IMR-90 (cell line): Measurements from ENCODE around the gene TRIO. TPM values are rescaled to one million over a fixed set of nuclear protein-coding genes. Genes with fewer than 3 reads are reported as not detected.

ENCODE experiments used
- ATAC-seq: fragments of 200-7000 bp; cut with Tn5 transposase; 2 replicates; pipeline ENCODE4 v1.9.1; 2020; ENCODE audit warnings: low read depth, mild to moderate bottlenecking, moderate library complexity
- BruUV-seq: library from RNA; stranded (reverse); fragments of 400-500 nt; replicated peaks from 2 replicates; lab custom pipeline; 2021; lab: Mats Ljungman, UMichigan
- CTCF ChIA-PET: fragments of 300-600 bp; formaldehyde crosslinking; extraction: SDS; loops from one replicate; lab custom pipeline; 2021; ENCODE audit warnings: antibody characterized with exemption; lab: Yijun Ruan, JAX
- POLR2A ChIA-PET: fragments of 300-600 bp; sonication (Branson Sonifier 250); formaldehyde crosslinking; loops from one replicate; lab custom pipeline; 2022; ENCODE audit warnings: antibody characterized with exemption; ENCODE audit not compliant: unreplicated experiment; lab: Charles Lee
- DNase-seq: peaks from one replicate; pipeline ENCODE4 v3.0.0; 2013
- H2AFZ ChIP-seq: replicated peaks from 2 replicates; pipeline ENCODE3; 2013; ENCODE audit warnings: low read length, mild to moderate bottlenecking; ENCODE audit not compliant: poor library complexity
- H2AK5ac ChIP-seq: 2 replicates; pipeline ENCODE4 v1.6.1; 2013; ENCODE audit warnings: low read depth, low read length, inconsistent platforms
- H2AK9ac ChIP-seq: replicated peaks from 2 replicates; pipeline ENCODE3; 2013; ENCODE audit warnings: mild to moderate bottlenecking, low read depth, low read length, moderate library complexity; ENCODE audit not compliant: poor library complexity
- H2BK120ac ChIP-seq: 2 replicates; pipeline ENCODE4 v1.6.1; 2013; ENCODE audit warnings: low read depth, low read length, inconsistent platforms
- H2BK15ac ChIP-seq: 3 replicates; pipeline ENCODE4 v1.6.1; 2013; ENCODE audit warnings: low read depth, low read length, inconsistent platforms
- H2BK20ac ChIP-seq: 2 replicates; pipeline ENCODE4 v1.6.1; 2013; ENCODE audit warnings: low read depth, mild to moderate bottlenecking, inconsistent platforms, low read length, moderate library complexity
- H2BK5ac ChIP-seq: 2 replicates; pipeline ENCODE4 v1.6.1; 2013; ENCODE audit warnings: mild to moderate bottlenecking, low read depth, low read length, inconsistent platforms; ENCODE audit not compliant: poor library complexity, severe bottlenecking
- H3K14ac ChIP-seq: replicated peaks from 2 replicates; pipeline ENCODE4 v1.6.1; 2013; ENCODE audit warnings: low read depth, low read length, inconsistent platforms
- H3K18ac ChIP-seq: 2 replicates; pipeline ENCODE4 v1.6.1; 2013; ENCODE audit warnings: low read depth, low read length, control low read depth
- H3K23ac ChIP-seq: 2 replicates; pipeline ENCODE4 v1.6.1; 2013; ENCODE audit warnings: low read depth, low read length, inconsistent platforms
- H3K27ac ChIP-seq: 2 replicates; pipeline ENCODE4 v1.5.1; 2013; ENCODE audit warnings: mild to moderate bottlenecking, control low read depth, low read length; ENCODE audit not compliant: insufficient read depth
- H3K27me3 ChIP-seq: 2 replicates; pipeline ENCODE4 v1.6.1; 2013; ENCODE audit warnings: low read length; ENCODE audit not compliant: control insufficient read depth, insufficient read depth
- H3K36me3 ChIP-seq: 2 replicates; pipeline ENCODE4 v1.6.1; 2013; ENCODE audit warnings: low read length, mixed read lengths; ENCODE audit not compliant: control insufficient read depth, insufficient read depth
- H3K4ac ChIP-seq: 2 replicates; pipeline ENCODE4 v1.6.1; 2013; ENCODE audit warnings: low read depth, low read length, inconsistent platforms
- H3K4me1 ChIP-seq: 2 replicates; pipeline ENCODE4 v1.6.1; 2013; ENCODE audit warnings: low read length, mixed read lengths; ENCODE audit not compliant: control insufficient read depth, insufficient read depth
- H3K4me2 ChIP-seq: 2 replicates; pipeline ENCODE4 v1.6.1; 2013; ENCODE audit warnings: low read depth, mild to moderate bottlenecking, control low read depth, low read length, moderate library complexity
- H3K4me3 ChIP-seq: 2 replicates; pipeline ENCODE4 v1.5.1; 2013; ENCODE audit warnings: low read depth, mild to moderate bottlenecking, control low read depth, low read length, moderate library complexity; ENCODE audit not compliant: insufficient read depth
- H3K56ac ChIP-seq: 2 replicates; pipeline ENCODE4 v1.6.1; 2013; ENCODE audit warnings: low read length, inconsistent platforms; ENCODE audit not compliant: insufficient read depth; ENCODE audit errors: extremely low read depth
- H3K79me1 ChIP-seq, 2 experiments: 2 replicates each; pipeline ENCODE4 v1.6.1; 2013; ENCODE audit warnings: low read length in 2 of 2, inconsistent platforms in 1 of 2, low read depth in 1 of 2
- H3K9ac ChIP-seq: 2 replicates; pipeline ENCODE4 v1.6.1; 2013; ENCODE audit warnings: low read depth, low read length, control low read depth
- H3K9me1 ChIP-seq: 2 replicates; pipeline ENCODE4 v1.6.1; 2013; ENCODE audit warnings: low read length, inconsistent platforms; ENCODE audit not compliant: insufficient read depth
- H3K9me3 ChIP-seq: 2 replicates; pipeline ENCODE4 v1.6.1; 2013; ENCODE audit warnings: low read length; ENCODE audit not compliant: control insufficient read depth, insufficient read depth
- H4K20me1 ChIP-seq: 2 replicates; pipeline ENCODE4 v1.6.1; 2013; ENCODE audit warnings: low read length, inconsistent platforms; ENCODE audit not compliant: insufficient read depth
- H4K5ac ChIP-seq: 2 replicates; pipeline ENCODE4 v1.6.1; 2013; ENCODE audit warnings: mild to moderate bottlenecking, low read depth, low read length, control low read depth
- H4K8ac ChIP-seq, 2 experiments: 2 replicates each; pipeline ENCODE4 v1.6.1; 2013; ENCODE audit warnings: low read depth in 2 of 2, low read length in 2 of 2, control low read depth in 1 of 2, inconsistent platforms in 1 of 2
- H4K91ac ChIP-seq: 2 replicates; pipeline ENCODE4 v1.6.1; 2013; ENCODE audit warnings: low read depth, low read length, inconsistent platforms; ENCODE audit not compliant: insufficient read depth
- RCOR1 ChIP-seq: IDR thresholded peaks from 2 replicates; pipeline ENCODE4 v1.6.1; 2012; ENCODE audit warnings: mild to moderate bottlenecking, low read length, improper control_type of control experiment; ENCODE audit not compliant: insufficient replicate concordance
- WGBS, 2 experiments: methylation state at CpG; one replicate each; pipeline versions ENCODE4 v1.1.5 to v1.1.7; 2013; ENCODE audit warnings: missing lambda C conversion rate in 2 of 2; ENCODE audit not compliant: insufficient read length in 1 of 2; ENCODE audit errors: extremely low coverage in 2 of 2; 5-methylcytosine and 5-hydroxymethylcytosine counted together
- dilution Hi-C: fragments of 300-500 bp; cut with HindIII; formaldehyde crosslinking; loops from one replicate; pipeline ENCODE4 v1.14.3; 2018; ENCODE audit warnings: low sequenced_read_pairs; ENCODE audit not compliant: unreplicated experiment
- in situ Hi-C: fragments of 300-500 bp; cut with MboI; formaldehyde crosslinking; loops from 3 replicates; pipeline ENCODE4 v1.14.3; 2019; ENCODE audit warnings: low sequenced_read_pairs, inconsistent platforms, mixed read lengths
- intact Hi-C: fragments of 100-400 bp; cut with micrococcal nuclease; formaldehyde crosslinking; loops from 2 replicates; pipeline ENCODE4 v1.10.0; 2022
- polyA plus RNA-seq, 3 experiments: library from polyadenylated mRNA; depleted of rRNA; stranded (reverse); fragments of >200 nt; gene quantifications; 2 replicates each; pipeline ENCODE4 v1.2.3, GENCODE V29; 2012; ENCODE audit warnings: low replicate concordance in 1 of 3
- total RNA-seq: library from RNA; depleted of rRNA; stranded (reverse); fragments of >200 nt; gene quantifications from 2 replicates; pipeline ENCODE4 v1.2.3, GENCODE V29; 2012

TRIO gene
- total and polyA plus RNA-seq, 2 of the 4 experiments (the other 2 are of a cell fraction), result 206 to 522 TPM

GRCh38 chr5:14495301-14495700 lies 352.2 kb downstream of the TRIO start:
- no peak overlapping the region for H2BK15ac ChIP-seq
- DNase-seq, result no peak
- peaks cover 87% of the 10 kb centered on the region for H3K36me3 ChIP-seq
- H3K9ac ChIP-seq, result no peak overlapping the region
- no peak overlapping the region for H3K18ac ChIP-seq
- no peaks in the 10 kb centered on the region for H3K27me3 ChIP-seq
- no peaks in the 10 kb centered on the region for H3K9me3 ChIP-seq
- TF ChIP-seq RCOR1, result no peak
- H2BK5ac ChIP-seq, result no peak overlapping the region
- POLR2A ChIA-PET, result no interaction called here
- no peak overlapping the region for H2AFZ ChIP-seq
- no peak overlapping the region for H2BK120ac ChIP-seq
- no peak overlapping the region for H3K14ac ChIP-seq
- intact Hi-C loops (no loop called here), dilution Hi-C loops (no loop called here), in situ Hi-C loops (no loop called here)
- no peak overlapping the region for H3K4ac ChIP-seq
- H2AK9ac ChIP-seq, result no peak overlapping the region
- no peak overlapping the region for H4K5ac ChIP-seq
- CTCF ChIA-PET, result no interaction called here
- H3K79me1 ChIP-seq, result peaks cover 70 to 82% of the 10 kb centered on the region in 2 experiments
- H3K23ac ChIP-seq, result no peak overlapping the region
- peaks cover 77% of the 10 kb centered on the region for H4K20me1 ChIP-seq
- no peak overlapping the region for H4K8ac ChIP-seq
- no peak overlapping the region for H3K56ac ChIP-seq
- no peak for ATAC-seq
- H3K4me2 ChIP-seq, result no peak overlapping the region
- H3K4me3 ChIP-seq, result no peak overlapping the region
- H3K27ac ChIP-seq, result no peak overlapping the region
- WGBS, 2 experiments, result no CpG with 5 or more reads among the region's 5 CpGs
- BruUV-seq, result no TSS peak
- H4K91ac ChIP-seq, result no peak overlapping the region
- H3K9me1 ChIP-seq, result peaks cover 28% of the 10 kb centered on the region
- no peak overlapping the region for H2BK20ac ChIP-seq
- H3K4me1 ChIP-seq, result peaks cover 10% of the 10 kb centered on the region
- H2AK5ac ChIP-seq, result no peak overlapping the region
